Panc1 (cell line): ENCODE data around the gene LRP11.

Experiments
- POLR2AphosphoS5 ChIP-seq: IDR thresholded peaks from 2 replicates; pipeline ENCODE4 v1.6.1; 2012; ENCODE audit warnings: mild to moderate bottlenecking, low read depth, low read length, moderate library complexity
- REST ChIP-seq, 2 experiments: IDR thresholded peaks; 2 replicates each; pipeline ENCODE4 v1.6.1; 2011 to 2012; ENCODE audit warnings: low read depth in 2 of 2, control low read depth in 1 of 2, low read length in 1 of 2, mild to moderate bottlenecking in 1 of 2, moderate library complexity in 1 of 2; ENCODE audit not compliant: insufficient read depth in 1 of 2
- SIN3A ChIP-seq: IDR thresholded peaks from 2 replicates; pipeline ENCODE4 v1.6.1; 2012; ENCODE audit warnings: low read depth, mild to moderate bottlenecking, low read length, moderate library complexity, borderline replicate concordance; ENCODE audit not compliant: insufficient read depth
- TCF7L2 ChIP-seq: IDR thresholded peaks from 2 replicates; pipeline ENCODE4 v1.6.1; 2011; ENCODE audit warnings: mild to moderate bottlenecking, low read depth, low read length, inconsistent platforms
- TF ChIP-seq, protein P1 (sequence below): fragments of 450-650 bp; IDR thresholded peaks from 2 replicates; pipeline ENCODE4 v1.5.1; 2017; ENCODE audit warnings: mild to moderate bottlenecking

GRCh38 chr6:149809798-149810197 lies 54.4 kb downstream of the LRP11 start:
- TF ChIP-seq, protein P1, sequence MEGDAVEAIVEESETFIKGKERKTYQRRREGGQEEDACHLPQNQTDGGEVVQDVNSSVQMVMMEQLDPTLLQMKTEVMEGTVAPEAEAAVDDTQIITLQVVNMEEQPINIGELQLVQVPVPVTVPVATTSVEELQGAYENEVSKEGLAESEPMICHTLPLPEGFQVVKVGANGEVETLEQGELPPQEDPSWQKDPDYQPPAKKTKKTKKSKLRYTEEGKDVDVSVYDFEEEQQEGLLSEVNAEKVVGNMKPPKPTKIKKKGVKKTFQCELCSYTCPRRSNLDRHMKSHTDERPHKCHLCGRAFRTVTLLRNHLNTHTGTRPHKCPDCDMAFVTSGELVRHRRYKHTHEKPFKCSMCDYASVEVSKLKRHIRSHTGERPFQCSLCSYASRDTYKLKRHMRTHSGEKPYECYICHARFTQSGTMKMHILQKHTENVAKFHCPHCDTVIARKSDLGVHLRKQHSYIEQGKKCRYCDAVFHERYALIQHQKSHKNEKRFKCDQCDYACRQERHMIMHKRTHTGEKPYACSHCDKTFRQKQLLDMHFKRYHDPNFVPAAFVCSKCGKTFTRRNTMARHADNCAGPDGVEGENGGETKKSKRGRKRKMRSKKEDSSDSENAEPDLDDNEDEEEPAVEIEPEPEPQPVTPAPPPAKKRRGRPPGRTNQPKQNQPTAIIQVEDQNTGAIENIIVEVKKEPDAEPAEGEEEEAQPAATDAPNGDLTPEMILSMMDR, result no peak
- TF ChIP-seq TCF7L2 (no peak), SIN3A (no peak), POLR2AphosphoS5 (no peak), REST (IDR thresholded peaks at IDR 0.05; ENCODE audit: insufficient read depth in 1 of 2, low read depth in 2 of 2, low read length in 1 of 2) (no peak)
